GM13976 (cell line): ENCODE results near the gene NAP1L5.

Source experiments
- DNase-seq: peaks from one replicate; pipeline ENCODE4 v3.0.0; 2012; ENCODE audit warnings: low spot score
- CTCF ChIP-seq: IDR thresholded peaks from 2 replicates; pipeline ENCODE4 v1.5.1; 2012; ENCODE audit warnings: borderline replicate concordance, mild to moderate bottlenecking; ENCODE audit not compliant: insufficient read depth; ENCODE audit errors: extremely low read depth, missing control alignments, control extremely low read depth
- in situ Hi-C: fragments of 300-500 bp; cut with MboI; formaldehyde crosslinking; loops from one replicate; pipeline ENCODE4 v1.12.0; 2022; ENCODE audit warnings: low sequenced_read_pairs, mixed read lengths, inconsistent platforms; ENCODE audit not compliant: unreplicated experiment

NAP1L5 gene

GRCh38 chr4:88725986-88726385 is 28.4 kb upstream of the NAP1L5 start:
- TF ChIP-seq CTCF, result no peak
- DNase-seq, result no peak
- in situ Hi-C loops, result no loop called here

- DNase-seq, result no peak
- TF ChIP-seq CTCF, result no peak
- in situ Hi-C loops, result no loop called here
Measured at GRCh38 chr4:88725143-88725542, 27.5 kb upstream of the NAP1L5 start.

GRCh38 chr4:88724406-88724805 is 26.8 kb upstream of the NAP1L5 start:
- TF ChIP-seq CTCF, result no peak
- in situ Hi-C loops, result no loop called here
- DNase-seq, result no peak

- in situ Hi-C loops, result no loop called here
- no peak for TF ChIP-seq CTCF
- no peak for DNase-seq
Measured at GRCh38 chr4:88722828-88723227, 25.2 kb upstream of the NAP1L5 start.

GRCh38 chr4:88722276-88722780 is 24.7 kb upstream of the NAP1L5 start:
- no peak for DNase-seq
- TF ChIP-seq CTCF, result no peak
- in situ Hi-C loops, result no loop called here

GRCh38 chr4:88720451-88721428 is 23.1 kb upstream of the NAP1L5 start:
- DNase-seq, result no peak
- TF ChIP-seq CTCF, result no peak
- in situ Hi-C loops, result no loop called here

GRCh38 chr4:88719381-88719780 is 21.8 kb upstream of the NAP1L5 start:
- no peak for DNase-seq
- in situ Hi-C loops, result no loop called here
- TF ChIP-seq CTCF, result no peak
